Left hindlimb (tissue), 1 donor: Measurements from ENCODE around the gene AP1S1.
"Not testable (repeated sequence)": the region's sequence is repeated elsewhere in the genome, so short reads cannot be mapped to it uniquely, and the experiment has no call there.

ENCODE experiments used
- DNase-seq: peaks from one replicate; pipeline ENCODE4 v3.0.0-alpha.2; 2018

Gene AP1S1

GRCh38 chr7:101153969-101154692 lies at the start of gene AP1S1:
Gene AP1S1, plus strand, starts transcription at chr7:101154476. Its CDS starts 39 bp downstream, at chr7:101154515.
- DNase-seq, result peak; percentile 96

- no peak for DNase-seq
Measured at GRCh38 chr7:101104799-101105198, 49.5 kb upstream of the AP1S1 start.

GRCh38 chr7:101105248-101105647 lies 49.0 kb upstream of the AP1S1 start:
- DNase-seq, result not testable (repeated sequence)

- no peak for DNase-seq
Measured at GRCh38 chr7:101106386-101106785, 47.9 kb upstream of the AP1S1 start.

- peak; percentile 59 for DNase-seq
Measured at GRCh38 chr7:101108330-101108857, 45.9 kb upstream of the AP1S1 start.

- DNase-seq, result no peak
Measured at GRCh38 chr7:101108961-101109360, 45.3 kb upstream of the AP1S1 start.

- DNase-seq, result no peak
Measured at GRCh38 chr7:101109368-101109767, 44.9 kb upstream of the AP1S1 start.

- DNase-seq, result no peak
Measured at GRCh38 chr7:101111261-101111660, 43.0 kb upstream of the AP1S1 start.

GRCh38 chr7:101112233-101112632 lies 42.0 kb upstream of the AP1S1 start:
- no peak for DNase-seq

GRCh38 chr7:101113140-101113539 lies 41.1 kb upstream of the AP1S1 start:
- DNase-seq, result not testable (repeated sequence)

GRCh38 chr7:101113836-101114235 lies 40.4 kb upstream of the AP1S1 start:
- DNase-seq, result no peak

- DNase-seq, result no peak
Measured at GRCh38 chr7:101114492-101114891, 39.8 kb upstream of the AP1S1 start.

- no peak for DNase-seq
Measured at GRCh38 chr7:101115215-101115614, 39.1 kb upstream of the AP1S1 start.

- DNase-seq, result no peak
Measured at GRCh38 chr7:101116898-101117297, 37.4 kb upstream of the AP1S1 start.

- no peak for DNase-seq
Measured at GRCh38 chr7:101118856-101119255, 35.4 kb upstream of the AP1S1 start.

- no peak for DNase-seq
Measured at GRCh38 chr7:101119876-101120275, 34.4 kb upstream of the AP1S1 start.

- no peak for DNase-seq
Measured at GRCh38 chr7:101120315-101120714, 34.0 kb upstream of the AP1S1 start.

- not testable (repeated sequence) for DNase-seq
Measured at GRCh38 chr7:101121631-101121990, 32.7 kb upstream of the AP1S1 start.

GRCh38 chr7:101121991-101122932 lies 32.0 kb upstream of the AP1S1 start:
- peak; percentile 94 for DNase-seq

GRCh38 chr7:101122933-101123702 lies 31.2 kb upstream of the AP1S1 start:
- DNase-seq, result no peak

- DNase-seq, result no peak
Measured at GRCh38 chr7:101123703-101124068, 30.6 kb upstream of the AP1S1 start.

GRCh38 chr7:101124376-101125056 lies 29.8 kb upstream of the AP1S1 start:
- peak; percentile 64 for DNase-seq
